Prostate gland (tissue), 2 donors: ENCODE measurements around the gene IFIT3. TPM values are rescaled to one million over a fixed set of nuclear protein-coding genes. Genes with fewer than 3 reads are reported as not detected.
"Not testable (repeated sequence)": the region's sequence is repeated elsewhere in the genome, so short reads cannot be mapped to it uniquely, and the experiment has no call there.

Experiments
- DNase-seq: peaks from one replicate; pipeline ENCODE4 v3.0.0-alpha.2; 2019; ENCODE audit warnings: low spot score
- H3K27ac ChIP-seq, 2 donors: fragments of 200-600 bp; sonication (generic); 2 replicates each; pipeline ENCODE4 v1.5.1; 2017 to 2019
- H3K27me3 ChIP-seq: fragments of 200-600 bp; sonication (generic); replicated peaks from 2 replicates; pipeline ENCODE4 v1.5.1; 2019; ENCODE audit not compliant: insufficient read depth
- H3K36me3 ChIP-seq, 2 donors: fragments of 200-600 bp; sonication (generic); 1 replicate in 1 of 2; 2 replicates in 1 of 2; pipeline versions ENCODE4 v1.5.1 to v1.8.1; 2017 to 2019
- H3K4me1 ChIP-seq: fragments of 200-600 bp; sonication (generic); replicated peaks from 2 replicates; pipeline ENCODE4 v1.5.1; 2019
- H3K4me3 ChIP-seq, 2 donors: fragments of 200-600 bp; sonication (generic); 2 replicates each; pipeline ENCODE4 v1.5.1; 2017 to 2019
- H3K9me3 ChIP-seq: fragments of 200-600 bp; sonication (generic); 2 replicates; pipeline ENCODE4 v1.5.1; 2017
- CTCF ChIP-seq, 4 experiments: fragments of 200-600 bp in 2 of 4; fragments of 450-650 bp in 2 of 4; sonication (generic) in 2 of 4; IDR thresholded peaks; 1 replicate in 3 of 4; 2 replicates in 1 of 4; pipeline ENCODE4 v1.5.1; 2016 to 2019; ENCODE audit warnings: antibody characterized with exemption in 4 of 4, mild to moderate bottlenecking in 2 of 4, moderate library complexity in 2 of 4
- POLR2A ChIP-seq: fragments of 450-650 bp; IDR thresholded peaks from one replicate; pipeline ENCODE4 v1.6.1; 2016; ENCODE audit warnings: antibody characterized with exemption, mild to moderate bottlenecking
- POLR2AphosphoS5 ChIP-seq: sonication (generic); formaldehyde crosslinking; IDR thresholded peaks from one replicate; pipeline ENCODE4 v1.6.1; 2017; ENCODE audit warnings: antibody characterized with exemption
- WGBS: methylation state at CpG from one replicate; pipeline ENCODE4 v1.1.5; 2018; 5-methylcytosine and 5-hydroxymethylcytosine counted together
- intact Hi-C: fragments of 100-400 bp; cut with DNase I; formaldehyde crosslinking; loops from one replicate; pipeline ENCODE4 v1.14.2; 2022
- total RNA-seq, 2 donors: library from RNA; depleted of rRNA; stranded (reverse); fragments of >200 nt; gene quantifications; one replicate each; pipeline ENCODE4 v1.1.0, GENCODE V29; 2016

IFIT3 gene
- total RNA-seq, 2 donors from 2014 or later, result 6.4 to 9.5 TPM

GRCh38 chr10:89310056-89310893, 17.5 kb upstream of the IFIT3 start:
- no peaks in the 10 kb centered on the region for H3K4me1 ChIP-seq
- intact Hi-C loops, result no loop called here
- no peak overlapping the region for H3K27ac ChIP-seq
- H3K9me3 ChIP-seq, result no peaks in the 10 kb centered on the region
- H3K4me3 ChIP-seq, result no peak overlapping the region
- no peak for DNase-seq
- 92% methylated on average over 2 of the region's 2 CpGs for WGBS
- no peaks in the 10 kb centered on the region for H3K36me3 ChIP-seq
- no peak for TF ChIP-seq POLR2AphosphoS5
- TF ChIP-seq CTCF (IDR thresholded peaks at IDR 0.05), result no peak
- TF ChIP-seq POLR2A, result no peak
- H3K27me3 ChIP-seq, result no peaks in the 10 kb centered on the region

GRCh38 chr10:89312973-89313372, 14.8 kb upstream of the IFIT3 start:
- H3K27me3 ChIP-seq, result no peaks in the 10 kb centered on the region
- no peak for DNase-seq
- no peak for TF ChIP-seq POLR2A
- TF ChIP-seq CTCF (IDR thresholded peaks at IDR 0.05), result no peak
- no peak for TF ChIP-seq POLR2AphosphoS5
- H3K36me3 ChIP-seq, result no peaks in the 10 kb centered on the region
- intact Hi-C loops, result no loop called here
- no peaks in the 10 kb centered on the region for H3K9me3 ChIP-seq
- WGBS, result 71% methylated on average over 1 of the region's 1 CpG
- no peak overlapping the region for H3K27ac ChIP-seq
- H3K4me1 ChIP-seq, result no peaks in the 10 kb centered on the region
- H3K4me3 ChIP-seq, result no peak overlapping the region

GRCh38 chr10:89314676-89315075, 13.1 kb upstream of the IFIT3 start:
- Histone ChIP-seq H3K36me3 (no peaks in the 10 kb centered on the region), H3K27me3 (no peaks in the 10 kb centered on the region), H3K4me3 (no peak overlapping the region), H3K27ac (no peak overlapping the region), H3K4me1 (no peaks in the 10 kb centered on the region), H3K9me3 (no peaks in the 10 kb centered on the region)
- no peak for TF ChIP-seq POLR2AphosphoS5
- TF ChIP-seq POLR2A, result no peak
- TF ChIP-seq CTCF (IDR thresholded peaks at IDR 0.05), result no peak
- no peak for DNase-seq
- intact Hi-C loops, result no loop called here

GRCh38 chr10:89318047-89318446, 9.8 kb upstream of the IFIT3 start:
- H3K27ac ChIP-seq, H3K4me3 ChIP-seq, H3K9me3 ChIP-seq, intact Hi-C loops, H3K4me1 ChIP-seq, DNase-seq, H3K27me3 ChIP-seq, H3K36me3 ChIP-seq: not testable (repeated sequence)
- 97% methylated on average over 4 of the region's 4 CpGs for WGBS

GRCh38 chr10:89325081-89325480, 2.7 kb upstream of the IFIT3 start:
- DNase-seq, H3K4me1 ChIP-seq, H3K27me3 ChIP-seq, H3K4me3 ChIP-seq, intact Hi-C loops, H3K9me3 ChIP-seq, H3K27ac ChIP-seq, H3K36me3 ChIP-seq: not testable (repeated sequence)

GRCh38 chr10:89325856-89326255, 1.9 kb upstream of the IFIT3 start:
- 31% methylated on average over 2 of the region's 2 CpGs for WGBS
- H3K27me3 ChIP-seq, intact Hi-C loops, H3K36me3 ChIP-seq, H3K27ac ChIP-seq, DNase-seq, H3K9me3 ChIP-seq, H3K4me1 ChIP-seq, H3K4me3 ChIP-seq: not testable (repeated sequence)
